GM12891 (cell line): Measurements from ENCODE around the gene HSPA5. TPM values are rescaled to one million over a fixed set of nuclear protein-coding genes. Genes with fewer than 3 reads are reported as not detected.
"Not testable (repeated sequence)": the region's sequence is repeated elsewhere in the genome, so short reads cannot be mapped to it uniquely, and the experiment has no call there.

Experiments
- DNase-seq: peaks from one replicate; pipeline ENCODE4 v3.0.0; 2011; ENCODE audit warnings: low spot score; ENCODE audit not compliant: insufficient read length
- FAIRE-seq: peaks from 2 replicates; lab custom pipeline; 2011; peaks lifted over from hg19 to GRCh38; lab: Jason Lieb, UNC
- PAX5 ChIP-seq: IDR thresholded peaks from 2 replicates; pipeline ENCODE4 v1.6.1; 2011; ENCODE audit warnings: low read length, moderate library complexity, mild to moderate bottlenecking; ENCODE audit not compliant: insufficient read depth, severe bottlenecking
- POLR2A ChIP-seq: IDR thresholded peaks from 2 replicates; pipeline ENCODE4 v1.6.1; 2011; ENCODE audit warnings: low read depth, low read length, control low read depth
- POLR2AphosphoS5 ChIP-seq: IDR thresholded peaks from 2 replicates; pipeline ENCODE4 v1.6.1; 2011; ENCODE audit warnings: low read depth, low read length, control low read depth
- POU2F2 ChIP-seq: IDR thresholded peaks from 2 replicates; pipeline ENCODE4 v1.6.1; 2011; ENCODE audit warnings: low read depth, mild to moderate bottlenecking, control low read depth, low read length, moderate library complexity
- SPI1 ChIP-seq: IDR thresholded peaks from 2 replicates; pipeline ENCODE4 v1.6.1; 2011; ENCODE audit warnings: low read depth, low read length, control low read depth
- TAF1 ChIP-seq: IDR thresholded peaks from 2 replicates; pipeline ENCODE4 v1.6.1; 2011; ENCODE audit warnings: low read depth, low read length, control low read depth
- polyA plus RNA-seq: library from polyadenylated mRNA; unstranded; fragments of >200 nt; gene quantifications from one replicate; pipeline ENCODE4 v1.2.1, GENCODE V29; 2012; ENCODE audit warnings: low read depth, missing spikeins, inconsistent platforms; ENCODE audit not compliant: missing spikeins

Gene HSPA5
- polyA plus RNA-seq: 150 TPM

- DNase-seq (peak; percentile 87), FAIRE-seq (peak; percentile 94)
- peak; percentile 88 for TF ChIP-seq TAF1
- no peak for TF ChIP-seq SPI1
- peak; percentile 99 for TF ChIP-seq POLR2AphosphoS5
- no peak for TF ChIP-seq PAX5
- peak; percentile 91 for TF ChIP-seq POU2F2
- TF ChIP-seq POLR2A: peak; percentile 98
Observed at GRCh38 chr9:125241000-125241862, at the start of gene HSPA5. Gene HSPA5, minus strand, starts transcription at chr9:125241343. Its CDS starts 217 bp downstream, at chr9:125241126.

- DNase-seq, FAIRE-seq: not testable (repeated sequence)
Observed at GRCh38 chr9:125286935-125287433, 45.8 kb upstream of the HSPA5 start.

GRCh38 chr9:125284855-125285254 is 43.7 kb upstream of the HSPA5 start:
- TF ChIP-seq POU2F2 (no peak), POLR2AphosphoS5 (no peak), POLR2A (no peak), PAX5 (no peak), TAF1 (no peak), SPI1 (no peak)
- no peak for FAIRE-seq

GRCh38 chr9:125280945-125281344 is 39.8 kb upstream of the HSPA5 start:
- no peak for DNase-seq
- no peak for FAIRE-seq

More at GRCh38 chr9:125284855-125285254, 43.7 kb upstream of the HSPA5 start:
- no peak for DNase-seq

GRCh38 chr9:125277411-125277810 is 36.3 kb upstream of the HSPA5 start:
- no peak for DNase-seq
- no peak for FAIRE-seq
- TF ChIP-seq TAF1: no peak
- no peak for TF ChIP-seq PAX5
- no peak for TF ChIP-seq POLR2A
- no peak for TF ChIP-seq POU2F2
- TF ChIP-seq SPI1: no peak
- no peak for TF ChIP-seq POLR2AphosphoS5

More at GRCh38 chr9:125280945-125281344, 39.8 kb upstream of the HSPA5 start:
- TF ChIP-seq TAF1 (no peak), PAX5 (no peak), POLR2AphosphoS5 (no peak)

GRCh38 chr9:125276771-125277170 is 35.6 kb upstream of the HSPA5 start:
- TF ChIP-seq POLR2A: no peak
- TF ChIP-seq POLR2AphosphoS5: no peak
- TF ChIP-seq PAX5: no peak
- no peak for TF ChIP-seq TAF1
- no peak for TF ChIP-seq POU2F2
- no peak for TF ChIP-seq SPI1
- no peak for DNase-seq
- FAIRE-seq: no peak

- no peak for FAIRE-seq
- TF ChIP-seq POU2F2 (no peak), POLR2A (no peak)
- no peak for DNase-seq
Observed at GRCh38 chr9:125272697-125273096, 31.6 kb upstream of the HSPA5 start.

- DNase-seq (no peak), FAIRE-seq (no peak)
- TF ChIP-seq POLR2A: no peak
- no peak for TF ChIP-seq POLR2AphosphoS5
- TF ChIP-seq SPI1: no peak
- TF ChIP-seq POU2F2: no peak
Observed at GRCh38 chr9:125271081-125271480, 29.9 kb upstream of the HSPA5 start.

- TF ChIP-seq TAF1 (no peak), PAX5 (no peak), POU2F2 (no peak)
- DNase-seq: no peak
- no peak for FAIRE-seq
Observed at GRCh38 chr9:125269014-125269397, 27.9 kb upstream of the HSPA5 start.

- FAIRE-seq (no peak), DNase-seq (no peak)
- TF ChIP-seq POLR2A: no peak
- no peak for TF ChIP-seq SPI1
- no peak for TF ChIP-seq PAX5
- no peak for TF ChIP-seq POLR2AphosphoS5
- no peak for TF ChIP-seq TAF1
- no peak for TF ChIP-seq POU2F2
Observed at GRCh38 chr9:125268394-125269013, 27.4 kb upstream of the HSPA5 start.

GRCh38 chr9:125264068-125264467 is 22.9 kb upstream of the HSPA5 start:
- not testable (repeated sequence) for DNase-seq, FAIRE-seq
